Kidney (tissue), 14 donors: ENCODE measurements around the gene CIAO3. TPM values are rescaled to one million over a fixed set of nuclear protein-coding genes. Genes with fewer than 3 reads are reported as not detected.

Source experiments
- DNase-seq, 5 donors: peaks; one replicate each; pipeline ENCODE4 v3.0.0-alpha.2; 2013 to 2020
- FAIRE-seq: peaks from 2 replicates; lab custom pipeline; 2012; peaks lifted over from hg19 to GRCh38; lab: Jason Lieb, UNC
- H3K27ac ChIP-seq, 2 donors: one replicate each; pipeline ENCODE4 v1.7.0; 2013; ENCODE audit warnings: low read depth in 2 of 2, low read length in 2 of 2, inconsistent platforms in 1 of 2
- H3K27me3 ChIP-seq: one replicate; pipeline ENCODE4 v1.7.1; 2013; ENCODE audit warnings: low read length, inconsistent platforms; ENCODE audit not compliant: control insufficient read depth, insufficient read depth
- H3K36me3 ChIP-seq, 3 donors: one replicate each; pipeline versions ENCODE4 v1.7.0 to v1.7.1; 2013; ENCODE audit warnings: low read length in 3 of 3, control low read depth in 1 of 3, inconsistent platforms in 1 of 3; ENCODE audit not compliant: insufficient read depth in 3 of 3, control insufficient read depth in 2 of 3
- H3K4me1 ChIP-seq, 3 donors: one replicate each; pipeline versions ENCODE4 v1.7.0 to v1.7.1; 2013; ENCODE audit warnings: low read length in 3 of 3, inconsistent platforms in 1 of 3, low read depth in 1 of 3; ENCODE audit not compliant: control insufficient read depth in 2 of 3, insufficient read depth in 2 of 3
- H3K4me3 ChIP-seq, 3 donors: one replicate each; pipeline versions ENCODE4 v1.7.0 to v1.8.1; 2013; ENCODE audit warnings: low read length in 3 of 3, control low read depth in 1 of 3, inconsistent platforms in 1 of 3
- H3K9ac ChIP-seq, 3 donors: one replicate each; pipeline versions ENCODE4 v1.7.0 to v1.7.1; 2013; ENCODE audit warnings: low read length in 3 of 3, control low read depth in 1 of 3, inconsistent platforms in 1 of 3
- H3K9me3 ChIP-seq, 3 donors: one replicate each; pipeline versions ENCODE4 v1.7.0 to v1.7.1; 2013; ENCODE audit warnings: low read length in 3 of 3, control low read depth in 1 of 3, inconsistent platforms in 1 of 3; ENCODE audit not compliant: control insufficient read depth in 2 of 3, insufficient read depth in 1 of 3
- CTCF ChIP-seq: IDR thresholded peaks from 3 replicates; pipeline ENCODE4 v1.5.1; 2012; ENCODE audit warnings: mild to moderate bottlenecking, moderate library complexity, borderline replicate concordance; ENCODE audit not compliant: insufficient read depth; ENCODE audit errors: extremely low read depth
- intact Hi-C: fragments of 100-400 bp; cut with DNase I; formaldehyde crosslinking; loops from one replicate; pipeline ENCODE4 v1.11.1; 2022
- polyA plus RNA-seq: library from polyadenylated mRNA; stranded (reverse); fragments of 350-450 nt; fragmentation: Illumina TruSeq; extraction: RNeasy Lipid Tissue Mini Kit (QIAGEN cat#74804); gene quantifications from one replicate; pipeline ENCODE4 v1.2.3, GENCODE V29; 2014; ENCODE audit warnings: low read depth, low replicate concordance; ENCODE audit not compliant: insufficient read depth
- total RNA-seq: library from RNA; stranded (reverse); fragmentation: NEBNext Ultra II Directional; extraction: Animal tissue kit (Norgen Biotek cat#: 25700); gene quantifications from one replicate; pipeline ENCODE4 v1.2.1, GENCODE V29; 2021
- donor health status: control.
- donor health status: control.
- donor health status: control.
- donor health status: control.
- donor health status: control.
- donor health status: DM: yes; HTN: yes; CAD: no.
- donor health status: Normal renal cell carcinoma (clear cell type).

The CIAO3 gene
- total and polyA plus RNA-seq, 2 donors from 2014 or later, result 36.8 to 37.7 TPM

DNA sequence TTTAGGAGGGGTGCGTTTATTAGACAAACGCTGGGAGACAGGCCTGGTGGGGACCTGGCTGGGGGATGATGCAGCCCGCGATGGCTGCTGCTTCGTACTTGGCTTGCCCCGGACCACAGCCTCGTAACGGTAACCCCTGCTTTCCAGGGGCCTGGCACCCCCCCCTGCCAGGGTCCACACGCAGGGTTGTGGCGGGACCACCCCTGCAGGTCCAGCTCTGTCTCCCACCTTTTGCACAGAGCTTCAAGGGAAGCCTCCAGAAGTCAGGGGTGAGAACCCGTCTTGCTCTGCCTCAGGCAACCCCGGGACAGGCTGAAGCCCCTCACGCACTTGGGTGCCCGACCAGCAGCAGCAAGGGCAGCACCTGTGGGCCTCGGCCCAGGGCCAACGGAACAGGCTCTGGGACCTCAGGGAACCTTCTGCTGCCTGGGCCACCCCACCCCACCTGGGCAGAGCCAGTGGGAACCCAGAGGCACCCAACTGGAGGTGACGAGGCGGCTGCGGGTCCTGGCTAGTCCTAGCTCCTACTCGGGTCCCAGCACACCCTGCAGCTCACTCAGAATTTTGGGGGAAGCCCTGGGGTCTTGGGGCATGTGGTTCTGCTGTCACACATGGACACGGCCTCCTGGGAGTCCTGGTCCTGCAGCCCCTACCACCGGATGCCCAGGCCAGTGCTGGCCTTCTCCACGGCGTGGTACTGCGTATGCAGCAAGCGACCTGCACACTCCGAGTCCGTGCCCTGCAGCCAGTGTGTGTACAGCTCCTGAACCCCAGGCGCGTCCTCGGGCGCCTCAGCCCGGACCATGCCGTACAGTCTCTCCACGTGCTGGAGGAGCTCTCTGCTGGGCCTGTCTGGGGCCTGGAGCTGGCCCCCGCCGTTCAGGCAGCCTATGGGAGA, 10.8 kb downstream of the CIAO3 start:
- no peaks in the 10 kb centered on the region for H3K27me3 ChIP-seq
- H3K9ac ChIP-seq, result no peak overlapping the region
- FAIRE-seq (no peak), DNase-seq (peak in 1 of 5 donors; percentile 78)
- intact Hi-C loops, result no loop called here
- no peak overlapping the region for H3K4me3 ChIP-seq
- no peak for TF ChIP-seq CTCF
- H3K36me3 ChIP-seq, result no peaks in the 10 kb centered on the region
- H3K9me3 ChIP-seq, result no peaks in the 10 kb centered on the region
- peaks cover 0 to 10% (median 0%) of the 10 kb centered on the region in 3 donors for H3K4me1 ChIP-seq
- no peak overlapping the region for H3K27ac ChIP-seq

DNA sequence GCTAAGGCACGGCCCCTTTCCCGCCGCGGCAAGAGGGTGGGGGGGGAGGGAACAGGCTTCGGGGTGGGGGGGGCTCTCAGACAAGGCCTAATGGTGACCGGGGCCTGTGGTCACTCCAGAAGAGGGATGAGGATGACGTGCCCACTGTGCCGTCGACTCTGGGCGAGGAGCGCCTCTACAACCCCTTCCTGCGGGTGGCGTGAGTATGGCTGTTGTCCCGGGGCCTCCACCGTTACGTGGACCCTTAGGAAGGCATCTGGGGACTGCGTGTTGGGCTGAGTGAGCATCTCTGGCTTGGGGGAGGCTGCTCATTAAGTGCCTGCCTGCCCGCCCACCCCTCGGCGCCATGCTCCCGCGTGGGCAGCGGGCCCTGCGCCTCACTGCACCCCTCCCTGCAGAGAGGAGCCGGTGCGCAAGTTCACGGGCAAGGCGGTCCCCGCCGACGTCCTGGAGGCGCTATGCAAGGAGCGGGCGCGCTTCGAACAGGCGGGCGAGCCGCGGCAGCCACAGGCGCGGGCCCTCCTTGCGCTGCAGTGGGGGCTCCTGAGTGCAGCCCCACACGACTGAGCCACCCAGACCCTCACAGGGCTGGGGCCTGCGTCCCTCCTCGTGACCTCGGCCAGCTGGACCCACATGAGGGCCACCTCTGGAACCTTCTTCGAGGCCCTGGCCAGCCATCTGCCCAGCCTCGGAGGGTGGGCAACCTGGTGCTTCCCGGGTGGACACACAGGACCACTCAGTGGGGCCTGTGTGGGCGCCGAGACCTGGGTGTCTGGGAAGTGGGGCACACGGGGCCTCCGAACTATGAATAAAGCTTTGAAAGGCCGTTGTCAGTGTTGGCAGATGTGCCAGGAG, 11.7 kb downstream of the CIAO3 start:
- Histone ChIP-seq H3K27me3 (no peaks in the 10 kb centered on the region), H3K4me3 (no peak overlapping the region), H3K36me3 (no peaks in the 10 kb centered on the region), H3K4me1 (peaks cover 0 to 10% (median 0%) of the 10 kb centered on the region in 3 donors), H3K9me3 (no peaks in the 10 kb centered on the region), H3K9ac (no peak overlapping the region), H3K27ac (no peak overlapping the region)
- FAIRE-seq (no peak), DNase-seq (peak in 2 of 5 donors; percentile 68 to 81)
- intact Hi-C loops, result no loop called here
- TF ChIP-seq CTCF, result no peak

- intact Hi-C loops, result no loop called here
- no peak overlapping the region for H3K9ac ChIP-seq
- FAIRE-seq, result no peak
Measured at GRCh38 chr16:728131-728889, 12.5 kb downstream of the CIAO3 start.

More at GRCh38 chr16:728131-728889, 12.5 kb downstream of the CIAO3 start:
- Histone ChIP-seq H3K4me3 (no peak overlapping the region), H3K27me3 (no peaks in the 10 kb centered on the region), H3K27ac (no peak overlapping the region), H3K4me1 (peaks cover 0 to 10% (median 0%) of the 10 kb centered on the region in 3 donors), H3K9me3 (no peaks in the 10 kb centered on the region), H3K36me3 (no peaks in the 10 kb centered on the region)
- DNase-seq, result peak; percentile 68 to 93 (median 75)
- no peak for TF ChIP-seq CTCF
